DMS 273 treated with DMSO at 0.1 percent for 48 hours (cell line): Measurements from ENCODE around the gene ADAM22.

Source experiments
- DNase-seq: peaks from one replicate; lab custom pipeline; 2025; lab: John Stamatoyannopoulos, UW

Gene ADAM22

DNA sequence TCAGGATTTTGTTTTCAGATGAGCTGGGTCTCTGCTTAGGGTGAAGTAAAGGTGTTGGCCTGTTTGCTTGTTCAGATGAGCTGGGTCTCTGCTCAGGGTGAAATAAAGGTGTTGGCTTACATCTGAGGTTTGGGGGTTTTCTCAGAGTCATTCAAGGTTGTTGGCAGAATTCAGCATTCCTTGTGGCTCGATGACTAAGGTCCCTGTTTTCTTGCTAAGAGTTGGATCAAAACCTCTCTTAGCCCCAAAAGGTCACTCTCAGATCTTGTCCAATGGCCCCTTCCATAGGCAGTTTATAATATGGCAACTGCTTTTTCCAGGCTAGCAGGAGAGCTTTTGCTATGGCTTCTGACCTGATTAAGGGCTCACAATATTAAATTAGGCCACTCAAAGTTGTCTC lies 106.6 kb downstream of the ADAM22 start:
- DNase-seq, result no peak

DNA sequence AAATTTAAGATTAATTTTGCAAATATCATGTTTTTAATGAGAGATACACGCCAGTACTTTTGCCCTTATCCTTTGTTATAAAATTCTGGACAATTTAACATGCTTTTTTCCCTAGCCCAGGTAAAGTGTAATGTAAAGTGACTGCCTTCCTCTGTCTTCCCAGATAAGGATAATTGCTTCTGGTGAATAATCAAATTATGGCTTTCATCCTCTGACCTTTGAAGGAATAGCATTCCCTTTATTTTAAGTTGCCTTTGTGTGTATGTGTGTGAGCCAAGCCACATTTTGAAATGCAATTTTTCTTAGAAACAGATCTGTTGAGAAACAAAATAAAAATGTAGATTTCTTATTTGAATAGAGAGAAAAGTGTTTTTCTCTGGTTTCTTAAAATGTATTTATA lies 107.5 kb downstream of the ADAM22 start:
- DNase-seq, result no peak

DNA sequence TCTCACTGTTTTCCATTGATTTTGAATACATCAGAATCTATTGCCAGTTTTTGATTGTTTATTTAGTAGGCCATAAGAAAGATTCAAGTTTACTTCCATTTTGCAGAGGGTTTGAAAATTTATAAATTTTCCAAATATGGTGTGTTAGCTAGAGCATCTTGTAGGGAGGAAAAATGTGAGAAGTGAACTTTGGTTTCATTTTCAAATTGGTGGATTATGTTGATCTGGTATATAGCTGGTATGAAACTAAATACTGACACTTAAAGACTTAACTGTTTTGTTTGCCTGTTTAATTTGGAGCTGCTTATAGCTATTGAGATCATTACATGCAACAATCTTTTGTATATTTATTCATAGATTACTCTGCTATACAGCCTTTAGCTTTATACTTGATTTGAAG lies 108.1 kb downstream of the ADAM22 start:
- DNase-seq, result no peak

DNA sequence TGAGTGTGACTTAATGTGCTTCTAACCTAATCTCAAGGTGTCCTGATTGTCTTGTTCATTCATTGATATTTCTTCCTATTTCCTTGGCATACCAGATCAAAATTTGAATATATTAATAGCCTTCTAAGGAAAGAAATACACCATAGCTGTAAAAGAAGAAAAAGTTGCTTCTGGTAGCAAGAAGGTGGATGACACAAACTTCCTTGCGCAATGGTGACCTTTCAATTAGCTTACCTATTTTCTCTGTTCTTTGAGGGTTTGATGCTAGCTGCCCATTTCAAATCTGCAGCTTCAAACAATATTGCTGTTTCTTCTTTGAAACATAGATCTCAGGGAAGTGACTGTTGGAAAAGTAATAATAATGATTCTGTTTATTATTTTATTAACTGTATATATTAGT lies 108.8 kb downstream of the ADAM22 start:
- no peak for DNase-seq

DNA sequence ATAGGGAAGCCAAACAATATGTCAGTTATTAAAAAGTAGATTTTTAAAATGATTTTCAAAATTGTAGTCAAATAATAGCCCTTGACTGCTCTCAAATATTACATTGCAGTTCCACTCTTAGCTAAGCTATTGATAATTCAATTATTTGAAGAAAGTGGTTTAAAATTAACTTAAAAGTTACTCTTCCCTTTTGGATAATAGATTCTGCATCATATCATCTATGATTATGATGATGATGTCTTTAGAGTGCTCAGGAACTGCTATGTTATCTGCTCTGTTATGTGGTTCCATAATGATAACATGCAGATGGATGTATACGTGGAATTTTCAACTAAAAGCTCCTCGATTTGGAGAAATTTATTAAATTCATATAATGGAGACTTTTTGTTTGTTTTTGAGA lies 110.0 kb downstream of the ADAM22 start:
- no peak for DNase-seq

DNA sequence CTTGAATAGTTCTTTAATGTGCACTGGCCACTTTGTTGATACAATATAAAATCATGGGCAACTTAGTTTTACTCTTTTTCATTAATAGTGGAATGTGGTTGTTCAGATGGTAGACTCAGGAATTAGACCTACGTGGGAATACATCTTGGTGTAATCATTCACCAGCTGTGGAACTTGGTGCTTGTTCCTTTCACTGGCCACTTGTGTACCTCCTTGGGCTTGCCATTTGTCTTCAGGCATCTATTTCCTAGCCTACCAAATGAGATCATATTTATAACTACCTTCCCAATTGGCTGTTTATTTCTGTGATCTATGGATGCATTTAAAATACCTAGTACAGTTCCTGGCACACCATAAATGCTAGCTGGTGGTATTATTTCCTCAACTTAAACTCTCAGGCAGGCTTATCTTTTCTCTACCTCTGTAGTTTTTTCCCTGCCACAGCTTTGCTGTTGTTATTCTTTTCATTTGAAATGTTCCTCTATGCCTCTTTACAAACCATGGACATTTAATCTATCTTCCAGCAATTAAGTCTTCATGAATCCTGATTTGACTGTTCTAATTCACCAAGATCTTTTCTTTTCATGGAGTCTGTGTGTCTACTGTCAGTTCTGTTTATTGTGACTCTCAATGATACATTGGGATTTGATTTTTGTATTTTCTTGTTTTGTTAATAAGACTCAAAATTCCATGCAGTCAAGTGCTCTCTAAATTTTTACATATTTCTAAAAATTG lies 113.0 kb downstream of the ADAM22 start:
- no peak for DNase-seq

DNA sequence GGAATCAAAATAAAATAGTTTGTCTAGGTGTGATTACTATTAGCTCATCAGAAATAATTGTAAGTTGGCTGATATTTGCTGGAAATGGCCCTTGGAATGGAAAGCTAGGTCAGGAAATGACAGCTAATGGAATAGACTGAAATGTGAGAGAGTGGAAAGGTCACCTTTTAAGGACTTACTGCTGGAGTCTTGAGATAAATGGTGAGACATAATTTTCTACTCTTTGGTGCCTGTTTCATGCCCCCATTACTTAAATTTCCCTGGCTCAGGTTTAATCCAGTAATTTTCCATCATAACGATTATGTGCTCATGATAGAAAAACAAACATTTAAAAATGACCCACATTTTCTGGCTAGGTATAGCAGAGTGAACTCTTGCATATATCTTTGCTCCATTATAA lies 123.6 kb downstream of the ADAM22 start:
- no peak for DNase-seq

DNA sequence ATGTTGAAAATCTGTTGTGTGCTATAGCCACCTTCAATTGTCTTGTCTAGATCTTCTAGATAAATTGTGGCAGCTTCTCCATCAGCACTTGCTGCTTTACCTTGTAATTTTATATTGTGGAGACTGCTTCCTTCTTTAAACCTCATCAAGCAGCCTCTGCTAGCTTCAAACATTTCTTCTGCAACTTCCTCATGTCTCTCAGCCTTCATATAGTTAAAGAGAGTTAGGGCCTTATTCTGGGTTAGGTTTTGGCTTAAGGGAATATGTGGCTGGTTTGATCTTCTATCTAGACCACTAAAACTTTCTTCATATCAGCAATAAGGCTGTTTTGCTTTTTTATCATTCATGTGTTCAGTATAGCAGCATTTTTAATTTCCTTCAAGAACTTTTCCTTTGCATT lies 128.2 kb downstream of the ADAM22 start:
- no peak for DNase-seq

DNA sequence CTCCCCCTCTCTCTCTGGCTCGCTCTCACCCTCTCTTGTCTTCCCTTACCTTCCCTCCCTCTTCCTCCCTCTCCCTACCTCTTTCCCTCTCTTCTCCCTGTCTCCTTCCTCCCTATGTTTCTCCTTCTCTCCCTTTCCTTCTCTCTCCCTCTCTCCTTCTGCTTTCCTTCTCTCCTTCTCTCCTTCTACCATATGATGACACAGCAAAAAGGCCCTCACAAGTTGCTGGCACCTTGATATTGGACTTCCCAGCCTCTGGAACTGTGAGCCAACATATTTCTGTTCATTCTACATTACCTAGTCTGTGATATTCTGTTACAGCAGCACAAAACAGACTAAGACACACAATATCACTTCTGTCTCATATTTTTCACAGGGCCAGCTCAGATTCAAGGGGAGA lies 135.0 kb downstream of the ADAM22 start:
- DNase-seq, result no peak

DNA sequence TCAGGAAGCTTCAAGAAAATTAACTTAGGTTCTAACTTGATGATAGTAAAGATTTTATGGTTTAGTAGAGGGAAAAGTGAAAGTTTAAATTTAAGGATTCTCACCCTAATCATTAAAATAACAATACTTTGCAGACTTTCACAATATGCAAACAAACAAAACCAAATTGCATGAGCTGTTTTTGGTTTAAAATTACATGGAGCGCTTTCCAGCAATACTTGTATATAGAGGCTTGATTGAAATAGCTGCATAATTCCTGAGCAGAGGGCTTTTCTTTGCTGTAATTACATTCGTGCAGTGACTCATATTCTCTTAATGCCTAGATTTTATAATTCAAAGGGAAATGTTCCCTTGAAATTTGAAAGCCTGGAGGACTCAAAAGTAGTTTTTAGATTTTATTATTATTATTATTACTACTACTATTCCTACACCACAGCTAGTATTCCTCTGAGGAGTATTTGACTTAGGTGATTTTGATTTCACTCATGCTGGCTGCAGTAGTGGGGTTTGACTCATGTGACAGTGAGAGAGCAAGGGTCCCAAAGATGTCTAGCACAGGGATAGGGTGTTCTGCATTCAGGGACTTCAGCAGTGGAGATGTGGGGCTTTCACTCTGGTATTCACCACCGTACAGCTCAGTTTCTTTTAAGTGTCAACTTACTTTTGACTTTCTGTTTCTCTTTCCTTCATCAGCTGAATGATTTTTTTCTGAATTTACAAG lies 138.1 kb downstream of the ADAM22 start:
- no peak for DNase-seq

DNA sequence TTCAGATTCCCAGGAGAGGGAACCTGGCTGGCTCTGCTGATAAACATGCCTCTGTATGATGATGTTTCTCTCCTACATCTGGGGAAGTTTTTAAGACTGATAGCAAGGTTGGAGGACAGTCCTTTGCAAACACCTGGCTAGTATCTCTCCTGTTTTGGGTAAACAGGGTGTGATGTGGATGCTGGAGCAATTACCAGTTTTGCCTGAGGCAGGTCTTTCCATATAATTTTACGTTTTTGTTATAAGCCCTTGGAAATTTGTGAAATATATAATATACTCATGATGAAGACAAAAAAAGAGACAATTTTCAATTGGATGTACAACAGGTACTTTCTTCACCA lies 138.6 kb downstream of the ADAM22 start:
- DNase-seq, result no peak

DNA sequence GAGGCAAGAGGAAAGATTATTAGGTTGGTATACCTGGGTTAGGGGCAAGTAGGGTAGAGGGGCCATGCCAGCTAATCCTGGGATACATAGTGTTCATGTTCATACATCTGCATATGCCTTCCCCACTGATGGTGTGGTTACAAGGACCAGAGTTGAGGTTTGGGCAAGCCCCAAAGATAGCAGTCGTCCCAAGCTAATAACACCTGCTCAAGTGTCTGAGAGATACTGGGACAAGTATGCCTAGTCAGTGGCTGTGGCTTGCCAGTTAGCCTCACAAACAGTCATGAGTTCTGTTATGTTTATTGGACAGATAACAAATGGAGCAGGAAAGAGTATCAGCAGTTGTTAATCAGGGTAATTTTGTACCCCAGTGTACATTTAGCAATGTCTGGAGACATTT lies 139.6 kb downstream of the ADAM22 start:
- DNase-seq, result no peak

DNA sequence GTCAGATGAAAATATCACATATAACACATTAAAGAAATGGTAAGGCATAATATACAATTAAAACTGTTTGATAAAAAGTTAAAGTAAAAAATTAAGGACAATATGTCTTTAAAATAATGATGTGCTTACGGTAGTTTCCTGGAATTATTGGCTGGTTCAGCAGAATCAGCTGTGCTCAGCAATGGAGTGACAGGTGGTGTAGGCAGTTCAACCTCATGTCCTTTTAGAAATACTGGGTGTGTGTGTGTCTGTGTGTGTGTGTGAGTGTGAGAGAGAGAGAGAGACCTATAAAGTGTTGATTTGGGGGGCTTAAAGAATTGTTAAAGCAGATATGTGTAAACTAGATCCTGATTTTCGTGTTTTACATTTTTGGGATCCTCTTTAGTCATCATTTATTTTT lies 141.2 kb downstream of the ADAM22 start:
- peak; percentile 60 for DNase-seq

DNA sequence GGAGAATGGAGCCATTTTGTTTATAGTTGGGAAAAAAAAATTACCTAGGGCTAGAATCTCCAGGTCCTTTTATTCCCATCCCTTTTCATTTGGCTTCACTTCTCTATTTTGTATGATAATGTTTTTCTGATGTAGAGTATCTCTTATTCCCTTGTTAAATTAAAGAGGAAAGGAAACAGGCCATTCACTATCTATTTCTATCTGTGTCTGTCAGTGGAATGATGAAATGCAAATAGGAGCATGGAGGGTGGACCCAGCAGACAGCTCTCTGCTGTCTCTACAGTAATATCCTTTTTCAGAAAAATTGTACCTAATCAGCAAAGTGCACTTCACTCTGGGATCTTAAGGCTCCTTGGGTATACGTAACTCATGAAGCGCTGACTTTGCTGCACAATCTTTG lies 149.8 kb downstream of the ADAM22 start:
- no peak for DNase-seq

DNA sequence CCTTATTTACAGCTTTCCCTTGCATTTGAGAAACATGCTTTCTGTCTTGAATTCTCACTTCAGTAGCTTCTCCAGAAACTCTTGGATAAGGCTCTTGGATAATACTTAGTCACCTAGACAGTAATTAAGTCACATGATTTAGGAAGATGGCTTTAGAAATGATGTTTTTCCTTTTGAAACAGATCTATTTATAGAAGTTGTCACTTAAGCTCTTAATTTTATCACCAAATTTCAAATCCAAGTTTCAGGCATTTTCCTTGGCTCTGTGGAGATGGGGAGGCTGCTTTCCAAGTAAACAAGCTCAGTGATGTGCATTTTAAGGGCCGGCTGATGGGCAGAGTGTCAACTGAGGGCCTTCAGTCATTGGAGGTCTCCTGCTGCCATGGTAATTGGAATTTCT lies 155.5 kb downstream of the ADAM22 start:
- no peak for DNase-seq

DNA sequence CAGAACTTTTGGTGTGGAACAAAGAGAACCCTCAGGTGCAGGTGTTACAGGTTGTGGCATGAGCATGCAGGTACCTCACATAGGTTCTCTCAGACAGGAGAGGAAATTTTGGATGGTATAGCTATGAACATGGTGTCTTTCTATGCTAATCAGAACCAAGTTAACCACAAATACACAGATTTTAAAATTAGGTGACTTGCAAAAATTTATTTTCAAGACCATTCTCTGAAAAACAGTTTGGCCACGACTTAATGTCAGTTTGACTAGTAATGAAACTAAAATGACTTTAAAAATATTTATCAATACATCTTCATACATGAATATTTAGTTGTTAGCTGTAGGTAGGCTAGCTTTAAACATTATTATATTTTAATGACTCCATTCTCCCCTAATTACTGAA lies 156.2 kb downstream of the ADAM22 start:
- no peak for DNase-seq

DNA sequence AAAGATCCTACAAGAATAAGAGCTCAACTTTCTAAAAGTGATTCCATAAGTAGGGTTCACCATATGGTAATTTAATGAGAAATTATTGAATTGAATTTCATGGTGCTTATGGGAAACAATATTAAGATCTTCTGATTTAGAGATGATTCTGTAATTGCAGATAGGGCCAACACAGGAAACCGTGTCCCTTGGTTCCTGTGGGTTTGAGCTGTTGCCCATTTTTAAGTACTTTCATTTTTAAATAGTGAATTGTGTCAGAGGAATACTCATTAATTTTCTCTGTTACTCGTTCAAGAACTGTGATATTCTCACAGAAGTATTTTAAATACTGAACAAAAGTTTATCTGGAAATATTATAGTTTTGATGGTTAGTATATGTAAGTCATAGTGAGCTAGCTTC lies 156.6 kb downstream of the ADAM22 start:
- DNase-seq, result no peak

DNA sequence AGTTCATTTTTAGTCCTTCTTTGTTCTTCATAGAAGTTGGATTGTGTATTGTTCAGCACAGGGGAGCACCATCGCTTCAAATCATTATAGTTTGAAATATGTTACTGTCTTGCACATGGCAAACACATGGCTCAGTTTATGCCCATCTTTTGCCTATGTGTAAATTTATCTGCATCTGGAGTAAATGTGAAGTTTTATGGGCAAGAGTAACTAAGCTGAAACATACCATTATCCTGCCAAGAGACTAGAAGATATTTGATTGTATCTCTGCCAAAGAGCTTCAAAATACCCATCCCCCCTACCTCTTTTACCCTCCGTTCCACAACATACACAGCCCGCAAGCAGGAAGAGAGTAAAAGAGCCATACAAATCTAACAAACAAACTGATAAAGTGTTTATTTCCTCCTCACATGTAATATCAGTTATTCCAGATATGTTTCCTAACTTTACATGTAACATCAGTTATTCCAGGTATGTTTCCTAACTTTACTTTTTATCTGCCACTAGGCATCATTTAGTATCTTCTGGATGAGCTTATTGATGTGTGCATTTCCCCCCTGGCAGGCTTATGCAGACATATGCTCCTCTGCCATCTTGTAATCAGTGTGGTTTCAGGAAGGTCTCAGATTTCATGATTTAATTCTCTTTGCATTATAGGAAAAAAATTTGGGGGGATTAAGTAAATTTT lies 158.1 kb downstream of the ADAM22 start:
- peak; percentile 98 for DNase-seq

DNA sequence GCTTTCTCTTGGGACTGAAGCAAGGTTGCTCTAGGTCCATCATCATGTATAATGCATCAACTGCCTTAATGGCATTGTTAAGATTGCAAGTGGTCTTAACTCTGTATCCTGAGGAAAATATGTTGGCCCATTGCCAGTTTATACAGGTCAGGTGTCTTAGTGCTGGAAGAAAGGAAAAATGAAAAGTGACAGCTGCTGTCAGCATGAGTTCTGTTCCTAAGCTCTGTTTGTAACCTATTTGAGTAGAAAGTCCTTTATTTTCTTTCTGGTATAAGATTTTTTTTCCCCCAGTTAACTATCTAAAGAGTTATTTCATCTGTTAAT lies 158.6 kb downstream of the ADAM22 start:
- DNase-seq, result peak; percentile 98

DNA sequence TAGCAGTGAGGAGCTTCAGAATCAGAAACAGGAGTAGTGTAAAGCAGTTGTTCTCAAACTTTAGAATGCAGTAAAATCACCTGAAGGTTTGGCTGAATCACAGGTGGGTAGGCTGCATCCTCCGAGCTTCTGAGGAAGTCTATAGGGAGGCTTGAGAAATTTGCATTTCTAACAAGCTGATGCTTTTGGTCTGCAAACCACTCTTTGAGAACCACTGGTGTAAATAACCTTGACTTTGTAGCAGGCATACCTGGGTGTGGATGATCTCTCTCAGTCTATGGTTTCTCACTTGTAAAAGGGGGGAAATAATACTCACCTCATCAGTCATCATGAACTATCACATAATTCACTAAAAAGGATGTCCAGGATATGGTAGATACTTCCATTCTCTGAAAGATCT lies 167.7 kb downstream of the ADAM22 start:
- no peak for DNase-seq

DNA sequence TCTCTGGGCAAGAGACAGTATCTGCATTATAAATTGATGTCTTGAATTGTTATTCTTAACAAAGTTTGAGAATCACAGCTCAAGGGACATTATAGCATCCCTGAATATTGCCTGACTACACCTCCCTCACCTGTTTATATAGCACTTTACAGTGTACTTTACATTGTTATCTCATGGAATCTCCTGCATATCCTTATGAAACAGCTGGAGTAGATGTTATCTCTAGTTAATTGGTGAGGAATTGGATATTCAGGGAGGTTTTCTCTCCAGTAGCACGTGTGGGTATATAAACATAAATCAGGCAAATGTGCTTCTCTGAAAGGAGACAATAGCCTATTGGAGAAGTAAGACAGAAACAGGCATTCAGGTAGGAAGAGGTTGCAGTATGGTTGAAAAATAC lies 168.6 kb downstream of the ADAM22 start:
- DNase-seq, result peak; percentile 24

DNA sequence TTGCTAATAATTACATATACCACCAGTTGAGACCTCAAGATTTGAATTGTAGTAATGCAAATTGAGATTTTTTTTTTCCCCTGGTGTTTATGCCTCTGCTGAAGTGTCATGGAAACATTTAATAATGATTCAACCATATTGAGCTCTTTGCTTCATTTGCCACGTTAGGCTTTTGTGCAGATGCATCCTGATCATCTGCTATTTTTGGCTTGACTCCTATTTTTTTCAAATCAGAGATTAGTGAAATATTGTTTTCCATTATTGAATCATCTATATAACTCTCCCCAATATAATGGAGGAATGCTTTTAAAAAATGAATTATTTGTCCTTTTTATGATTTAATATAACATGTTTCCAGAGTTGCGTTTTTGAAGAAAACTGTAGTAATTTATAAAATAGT lies 170.7 kb downstream of the ADAM22 start:
- DNase-seq, result no peak

DNA sequence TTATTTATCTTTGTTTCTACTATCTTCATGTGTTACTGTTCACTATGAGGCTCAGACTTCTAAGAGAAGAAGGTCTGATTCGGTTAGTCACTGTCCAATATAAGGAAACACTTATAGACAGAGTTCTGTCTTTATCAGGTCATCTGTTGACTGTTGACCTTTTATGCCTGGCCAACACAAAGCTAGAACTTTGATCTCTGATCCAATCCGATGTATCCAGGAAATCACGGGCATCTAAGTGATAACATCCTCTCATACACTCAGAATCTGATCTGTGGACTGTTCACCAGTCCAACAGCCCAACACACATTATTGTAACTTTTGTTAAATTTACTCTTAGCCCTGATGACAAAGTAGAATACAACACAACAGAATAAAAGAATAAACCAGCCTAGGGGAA lies 171.2 kb downstream of the ADAM22 start:
- DNase-seq, result no peak

DNA sequence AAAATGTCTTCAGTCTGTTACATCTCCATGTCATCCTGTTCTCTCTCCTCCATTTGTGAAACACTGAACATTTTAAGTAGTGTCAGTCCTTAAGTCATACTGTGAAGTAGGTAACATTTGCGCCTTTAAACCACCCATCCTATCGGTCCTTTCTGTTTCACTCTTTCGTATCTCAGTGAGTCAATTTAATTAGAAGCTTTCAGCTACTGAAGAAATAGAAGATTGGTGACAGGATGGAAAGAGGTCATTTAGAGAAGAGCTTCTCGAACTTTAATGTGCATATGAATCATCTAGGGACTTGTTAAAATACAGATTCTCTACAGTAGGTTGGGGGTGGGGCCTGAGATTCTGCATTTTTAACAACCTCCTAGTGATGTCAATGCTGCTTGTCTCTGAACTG lies 172.4 kb downstream of the ADAM22 start:
- DNase-seq, result no peak
